Measurements from ENCODE around the gene MLXIP. TPM values are rescaled to one million over a fixed set of nuclear protein-coding genes. Genes with fewer than 3 reads are reported as not detected.

Gene MLXIP
- total and polyA plus RNA-seq, 2 donors from 2014 or later: 10.9 to 67.6 TPM

GRCh38 chr12:122106843-122107242, 28.3 kb downstream of the MLXIP start:
- no peak overlapping the region for H3K27ac ChIP-seq (ENCODE audit: low read depth in 2 of 2, low read length in 2 of 2)
- intact Hi-C loops (cut with DNase I): no loop called here
- peak in 2 of 5 donors; percentile 28 to 32 for DNase-seq
- peaks cover 0 to 18% (median 0%) of the 10 kb centered on the region in 3 donors for H3K4me1 ChIP-seq (ENCODE audit: control insufficient read depth in 2 of 3, insufficient read depth in 2 of 3, low read depth in 1 of 3, low read length in 3 of 3)
- no peak for TF ChIP-seq CTCF (IDR thresholded peaks at IDR 0.05; ENCODE audit: borderline replicate concordance, extremely low read depth, insufficient read depth)
- no peak overlapping the region for H3K9ac ChIP-seq (ENCODE audit: low read length in 3 of 3)
- H3K9me3 ChIP-seq (ENCODE audit: control insufficient read depth in 2 of 3, insufficient read depth in 1 of 3, low read length in 3 of 3): no peaks in the 10 kb centered on the region
- FAIRE-seq: no peak
- no peaks in the 10 kb centered on the region for H3K36me3 ChIP-seq (ENCODE audit: control insufficient read depth in 2 of 3, insufficient read depth in 3 of 3, low read length in 3 of 3)
- H3K27me3 ChIP-seq (ENCODE audit: control insufficient read depth, insufficient read depth, low read length): no peaks in the 10 kb centered on the region
- no peak overlapping the region for H3K4me3 ChIP-seq (ENCODE audit: low read length in 3 of 3)

GRCh38 chr12:122107261-122107660, 28.7 kb downstream of the MLXIP start:
- Histone ChIP-seq H3K4me3 (ENCODE audit: low read length in 3 of 3) (no peak overlapping the region), H3K27me3 (ENCODE audit: control insufficient read depth, insufficient read depth, low read length) (no peaks in the 10 kb centered on the region), H3K36me3 (ENCODE audit: control insufficient read depth in 2 of 3, insufficient read depth in 3 of 3, low read length in 3 of 3) (no peaks in the 10 kb centered on the region), H3K9ac (ENCODE audit: low read length in 3 of 3) (no peak overlapping the region), H3K27ac (ENCODE audit: low read depth in 2 of 2, low read length in 2 of 2) (no peak overlapping the region), H3K9me3 (ENCODE audit: control insufficient read depth in 2 of 3, insufficient read depth in 1 of 3, low read length in 3 of 3) (no peaks in the 10 kb centered on the region), H3K4me1 (ENCODE audit: control insufficient read depth in 2 of 3, insufficient read depth in 2 of 3, low read depth in 1 of 3, low read length in 3 of 3) (peaks cover 0 to 18% (median 0%) of the 10 kb centered on the region in 3 donors)
- FAIRE-seq (no peak), DNase-seq (no peak)
- intact Hi-C loops (cut with DNase I): no loop called here
- no peak for TF ChIP-seq CTCF (IDR thresholded peaks at IDR 0.05; ENCODE audit: borderline replicate concordance, extremely low read depth, insufficient read depth)

- H3K36me3 ChIP-seq (ENCODE audit: control insufficient read depth in 2 of 3, insufficient read depth in 3 of 3, low read length in 3 of 3): no peaks in the 10 kb centered on the region
- no peak for FAIRE-seq
- H3K9ac ChIP-seq (ENCODE audit: low read length in 3 of 3): peak overlapping the region in 1 of 3 donors; percentile 40
- H3K9me3 ChIP-seq (ENCODE audit: control insufficient read depth in 2 of 3, insufficient read depth in 1 of 3, low read length in 3 of 3): no peaks in the 10 kb centered on the region
- intact Hi-C loops (cut with DNase I): loop anchor here (5.0 kb wide), 1 partner anchor 49 kb away; no protein-coding TSS in a partner anchor
- H3K27me3 ChIP-seq (ENCODE audit: control insufficient read depth, insufficient read depth, low read length): no peaks in the 10 kb centered on the region
- peak in 2 of 5 donors; percentile 58 to 64 for DNase-seq
- TF ChIP-seq CTCF (IDR thresholded peaks at IDR 0.05; ENCODE audit: borderline replicate concordance, extremely low read depth, insufficient read depth): no peak
- H3K4me1 ChIP-seq (ENCODE audit: control insufficient read depth in 2 of 3, insufficient read depth in 2 of 3, low read depth in 1 of 3, low read length in 3 of 3): peaks cover 0 to 17% (median 6%) of the 10 kb centered on the region in 3 donors
- H3K4me3 ChIP-seq (ENCODE audit: low read length in 3 of 3): no peak overlapping the region
- peak overlapping the region in 1 of 2 donors; percentile 59 for H3K27ac ChIP-seq (ENCODE audit: low read depth in 2 of 2, low read length in 2 of 2)
Measured at GRCh38 chr12:122111089-122111641, 32.6 kb downstream of the MLXIP start.
